Measurements from ENCODE around the gene TCHH. TPM values are rescaled to one million over a fixed set of nuclear protein-coding genes. Genes with fewer than 3 reads are reported as not detected.

TCHH gene
- total RNA-seq, 2 donors from 2014 or later: 0.04 TPM; not detected in 1

- Mint-ChIP-seq H3K36me3 (peaks cover 0 to 9% of the 10 kb centered on the region in 2 donors), H3K27ac (no peak overlapping the region), H3K9me3 (peaks cover 5 to 9% of the 10 kb centered on the region in 2 donors)
- no peak for DNase-seq (ENCODE audit: low spot score in 2 of 2)
- no peak for ATAC-seq
These were observed 10.7 kb upstream of the TCHH start for GRCh38 chr1:152125834-152126443.

- ATAC-seq: no peak
- Mint-ChIP-seq H3K27ac (no peak overlapping the region), H3K9me3 (no peaks in the 10 kb centered on the region), H3K36me3 (no peaks in the 10 kb centered on the region)
- no peak for DNase-seq (ENCODE audit: low spot score in 2 of 2)
These were observed 3.7 kb upstream of the TCHH start for GRCh38 chr1:152118915-152119314.

GRCh38 chr1:152112885-152113432, 2.3 kb downstream of the TCHH start:
- peaks cover 0 to 3% of the 10 kb centered on the region in 2 donors for H3K9me3 Mint-ChIP-seq
- no peak overlapping the region for H3K27ac Mint-ChIP-seq
- ATAC-seq: no peak
- no peaks in the 10 kb centered on the region for H3K36me3 Mint-ChIP-seq
- DNase-seq (ENCODE audit: low spot score in 2 of 2): no peak

GRCh38 chr1:152112101-152112884, 3.0 kb downstream of the TCHH start:
- Mint-ChIP-seq H3K36me3 (no peaks in the 10 kb centered on the region), H3K9me3 (peaks cover 0 to 7% of the 10 kb centered on the region in 2 donors), H3K27ac (no peak overlapping the region)
- DNase-seq (ENCODE audit: low spot score in 2 of 2) (peak in 1 of 2 donors; percentile 14), ATAC-seq (no peak)

- peaks cover 0 to 7% of the 10 kb centered on the region in 2 donors for H3K9me3 Mint-ChIP-seq
- ATAC-seq (peak; percentile 3 to 66), DNase-seq (ENCODE audit: low spot score in 2 of 2) (peak in 1 of 2 donors; percentile 44)
- H3K27ac Mint-ChIP-seq: no peak overlapping the region
- H3K36me3 Mint-ChIP-seq: no peaks in the 10 kb centered on the region
These were observed 3.7 kb downstream of the TCHH start for GRCh38 chr1:152111515-152111968.

- Mint-ChIP-seq H3K9me3 (peaks cover 0 to 7% of the 10 kb centered on the region in 2 donors), H3K36me3 (no peaks in the 10 kb centered on the region), H3K27ac (no peak overlapping the region)
- peak in 1 of 2 donors; percentile 42 for DNase-seq (ENCODE audit: low spot score in 2 of 2)
- ATAC-seq: peak; percentile 34 to 66
These were observed 4.3 kb downstream of the TCHH start for GRCh38 chr1:152110860-152111514.

GRCh38 chr1:152110365-152110859, 4.8 kb downstream of the TCHH start:
- peak in 1 of 2 donors; percentile 39 for DNase-seq (ENCODE audit: low spot score in 2 of 2)
- Mint-ChIP-seq H3K36me3 (no peaks in the 10 kb centered on the region), H3K27ac (no peak overlapping the region), H3K9me3 (peaks cover 0 to 7% of the 10 kb centered on the region in 2 donors)
- peak; percentile 51 to 75 for ATAC-seq

GRCh38 chr1:152109998-152110294, 5.3 kb downstream of the TCHH start:
- Mint-ChIP-seq H3K27ac (no peak overlapping the region), H3K9me3 (peaks cover 0 to 7% of the 10 kb centered on the region in 2 donors), H3K36me3 (no peaks in the 10 kb centered on the region)
- DNase-seq (ENCODE audit: low spot score in 2 of 2) (no peak), ATAC-seq (no peak)

GRCh38 chr1:152109231-152109997, 5.8 kb downstream of the TCHH start:
- no peak for ATAC-seq
- Mint-ChIP-seq H3K9me3 (peaks cover 0 to 7% of the 10 kb centered on the region in 2 donors), H3K36me3 (no peaks in the 10 kb centered on the region), H3K27ac (no peak overlapping the region)
- no peak for DNase-seq (ENCODE audit: low spot score in 2 of 2)

- no peak for DNase-seq (ENCODE audit: low spot score in 2 of 2)
- H3K9me3 Mint-ChIP-seq: peaks cover 0 to 7% of the 10 kb centered on the region in 2 donors
- H3K27ac Mint-ChIP-seq: no peak overlapping the region
- H3K36me3 Mint-ChIP-seq: no peaks in the 10 kb centered on the region
- no peak for ATAC-seq
These were observed 6.4 kb downstream of the TCHH start for GRCh38 chr1:152108882-152109222.

- Mint-ChIP-seq H3K36me3 (no peaks in the 10 kb centered on the region), H3K27ac (peak overlapping the region in 1 of 2 donors; percentile 88), H3K9me3 (peaks cover 0 to 7% of the 10 kb centered on the region in 2 donors)
- ATAC-seq (no peak), DNase-seq (ENCODE audit: low spot score in 2 of 2) (no peak)
These were observed 7.0 kb downstream of the TCHH start for GRCh38 chr1:152107984-152108881.

- DNase-seq (ENCODE audit: low spot score in 2 of 2): no peak
- no peaks in the 10 kb centered on the region for H3K36me3 Mint-ChIP-seq
- no peak overlapping the region for H3K27ac Mint-ChIP-seq
- no peak for ATAC-seq
- H3K9me3 Mint-ChIP-seq: peaks cover 0 to 7% of the 10 kb centered on the region in 2 donors
These were observed 7.9 kb downstream of the TCHH start for GRCh38 chr1:152107031-152107983.

GRCh38 chr1:152104854-152105253, 10.4 kb downstream of the TCHH start:
- Mint-ChIP-seq H3K9me3 (peaks cover 0 to 7% of the 10 kb centered on the region in 2 donors), H3K36me3 (no peaks in the 10 kb centered on the region), H3K27ac (no peak overlapping the region)
- DNase-seq (ENCODE audit: low spot score in 2 of 2) (no peak), ATAC-seq (no peak)

- peaks cover 0 to 10% of the 10 kb centered on the region in 2 donors for H3K9me3 Mint-ChIP-seq
- no peak for DNase-seq (ENCODE audit: low spot score in 2 of 2)
- H3K36me3 Mint-ChIP-seq: no peaks in the 10 kb centered on the region
- ATAC-seq: no peak
- no peak overlapping the region for H3K27ac Mint-ChIP-seq
These were observed 18.3 kb downstream of the TCHH start for GRCh38 chr1:152096931-152097330.

All from activated naive CD4-positive, alpha-beta T cell treated with anti-CD3 and anti-CD28 coated beads, Interleukin-2, amount 50 U/mL, for 72 hours (primary cell).